HG02571 (cell line): ENCODE data around the gene GPR176.
"Not testable (repeated sequence)": the region's sequence is repeated elsewhere in the genome, so short reads cannot be mapped to it uniquely, and the experiment has no call there.

Experiments
- ATAC-seq: cut with Tn5 transposase; IDR thresholded peaks from one replicate; pipeline ENCODE4 v1.9.1; 2021; ENCODE audit warnings: mild to moderate bottlenecking, moderate library complexity; ENCODE audit not compliant: unreplicated experiment

The GPR176 gene

GRCh38 chr15:39817892-39818291 is 102.2 kb downstream of the GPR176 start:
- no peak for ATAC-seq

- ATAC-seq: no peak
These were observed 105.6 kb downstream of the GPR176 start for GRCh38 chr15:39814489-39814888.

- not testable (repeated sequence) for ATAC-seq
These were observed 107.4 kb downstream of the GPR176 start for GRCh38 chr15:39812651-39813050.

GRCh38 chr15:39808909-39809308 is 111.2 kb downstream of the GPR176 start:
- no peak for ATAC-seq

- ATAC-seq: no peak
These were observed 112.3 kb downstream of the GPR176 start for GRCh38 chr15:39807791-39808190.

- no peak for ATAC-seq
These were observed 116.0 kb downstream of the GPR176 start for GRCh38 chr15:39804026-39804425.

GRCh38 chr15:39803016-39803415 is 117.0 kb downstream of the GPR176 start:
- ATAC-seq: no peak

- ATAC-seq: peak; percentile 62
These were observed 118.3 kb downstream of the GPR176 start for GRCh38 chr15:39801641-39802309.

GRCh38 chr15:39799552-39800011 is 120.5 kb downstream of the GPR176 start:
- ATAC-seq: no peak

GRCh38 chr15:39798382-39798781 is 121.7 kb downstream of the GPR176 start:
- no peak for ATAC-seq

GRCh38 chr15:39797407-39797806 is 122.7 kb downstream of the GPR176 start:
- ATAC-seq: no peak

GRCh38 chr15:39796601-39797000 is 123.5 kb downstream of the GPR176 start:
- no peak for ATAC-seq

GRCh38 chr15:39795486-39795885 is 124.6 kb downstream of the GPR176 start:
- ATAC-seq: no peak

- ATAC-seq: no peak
These were observed 125.1 kb downstream of the GPR176 start for GRCh38 chr15:39794954-39795353.

- no peak for ATAC-seq
These were observed 126.1 kb downstream of the GPR176 start for GRCh38 chr15:39793923-39794322.

- ATAC-seq: no peak
These were observed 127.2 kb downstream of the GPR176 start for GRCh38 chr15:39792844-39793335.

GRCh38 chr15:39792025-39792843 is 127.8 kb downstream of the GPR176 start:
- no peak for ATAC-seq

- no peak for ATAC-seq
These were observed 130.3 kb downstream of the GPR176 start for GRCh38 chr15:39789736-39790135.

- ATAC-seq: no peak
These were observed 131.1 kb downstream of the GPR176 start for GRCh38 chr15:39788800-39789565.

GRCh38 chr15:39788108-39788507 is 132.0 kb downstream of the GPR176 start:
- ATAC-seq: no peak

GRCh38 chr15:39787479-39787878 is 132.6 kb downstream of the GPR176 start:
- ATAC-seq: no peak
